ENCODE data around the gene SREK1.
"Not testable (repeated sequence)": the region's sequence is repeated elsewhere in the genome, so short reads cannot be mapped to it uniquely, and the experiment has no call there.

SREK1 gene

GRCh38 chr5:66222896-66223295 lies 78.8 kb downstream of the SREK1 start:
- not testable (repeated sequence) for DNase-seq (ENCODE audit: low read depth)

GRCh38 chr5:66223637-66224036 lies 79.5 kb downstream of the SREK1 start:
- no peak for DNase-seq (ENCODE audit: low read depth)

- no peak for DNase-seq (ENCODE audit: low read depth)
Measured at GRCh38 chr5:66224274-66224673, 80.2 kb downstream of the SREK1 start.

- no peak for DNase-seq (ENCODE audit: low read depth)
Measured at GRCh38 chr5:66224773-66225553, 80.9 kb downstream of the SREK1 start.

- no peak for DNase-seq (ENCODE audit: low read depth)
Measured at GRCh38 chr5:66230551-66230950, 86.5 kb downstream of the SREK1 start.

GRCh38 chr5:66231508-66231907 lies 87.4 kb downstream of the SREK1 start:
- no peak for DNase-seq (ENCODE audit: low read depth)

- DNase-seq (ENCODE audit: low read depth), result no peak
Measured at GRCh38 chr5:66232275-66232674, 88.2 kb downstream of the SREK1 start.

- DNase-seq (ENCODE audit: low read depth), result no peak
Measured at GRCh38 chr5:66232706-66233445, 88.8 kb downstream of the SREK1 start.

Measured in CMK (cell line).